PC-9 (cell line): Measurements from ENCODE around the gene PAK4. TPM values are rescaled to one million over a fixed set of nuclear protein-coding genes. Genes with fewer than 3 reads are reported as not detected.

Experiments
- BruUV-seq: library from RNA; stranded (reverse); fragments of 400-500 nt; replicated peaks from 2 replicates; lab custom pipeline; 2021; lab: Mats Ljungman, UMichigan
- CTCF ChIA-PET: fragments of 300-600 bp; sonication (Branson Sonifier 250); formaldehyde crosslinking; loops from one replicate; lab custom pipeline; 2022; ENCODE audit warnings: antibody characterized with exemption; lab: Charles Lee
- POLR2A ChIA-PET: fragments of 300-600 bp; sonication (Branson Sonifier 250); formaldehyde crosslinking; loops from one replicate; lab custom pipeline; 2022; ENCODE audit warnings: antibody characterized with exemption; ENCODE audit not compliant: unreplicated experiment; lab: Charles Lee
- DNase-seq, 2 experiments: peaks; one replicate each; pipeline versions ENCODE4 v3.0.0 to v3.0.0-alpha.2; 2015 to 2022; ENCODE audit warnings: mixed read lengths in 1 of 2
- H2AFZ ChIP-seq: fragments of 200-600 bp; sonication (generic); 2 replicates; pipeline ENCODE4 v1.8.1; 2017; ENCODE audit warnings: antibody characterized with exemption
- H3F3A ChIP-seq: fragments of 200-600 bp; sonication (generic); 2 replicates; pipeline ENCODE4 v1.8.1; 2017; ENCODE audit warnings: antibody characterized with exemption, mild to moderate bottlenecking, low read depth; ENCODE audit not compliant: insufficient read depth
- H3K27ac ChIP-seq: fragments of 200-600 bp; sonication (generic); 2 replicates; pipeline ENCODE4 v1.6.1; 2016; ENCODE audit warnings: mixed run types
- H3K27me3 ChIP-seq: fragments of 200-600 bp; sonication (generic); 2 replicates; pipeline ENCODE4 v1.6.1; 2016; ENCODE audit warnings: low read depth, mixed run types; ENCODE audit not compliant: insufficient read depth
- H3K36me3 ChIP-seq: fragments of 200-600 bp; sonication (generic); 2 replicates; pipeline ENCODE4 v1.6.1; 2016; ENCODE audit warnings: low read depth, mixed run types
- H3K4me1 ChIP-seq: fragments of 200-600 bp; sonication (generic); replicated peaks from 2 replicates; pipeline ENCODE4 v1.6.1; 2016; ENCODE audit warnings: mixed run types; ENCODE audit not compliant: insufficient read depth
- H3K4me2 ChIP-seq: fragments of 200-600 bp; sonication (generic); 2 replicates; pipeline ENCODE4 v1.6.1; 2017; ENCODE audit warnings: mixed run types
- H3K4me3 ChIP-seq: fragments of 200-600 bp; sonication (generic); 2 replicates; pipeline ENCODE4 v1.6.1; 2016; ENCODE audit warnings: mixed run types
- H3K79me2 ChIP-seq: fragments of 200-600 bp; sonication (generic); 2 replicates; pipeline ENCODE4 v1.6.1; 2017; ENCODE audit warnings: low read depth, mixed run types
- H3K9me2 ChIP-seq: fragments of 200-600 bp; sonication (generic); 2 replicates; pipeline ENCODE4 v1.8.1; 2017; ENCODE audit warnings: mild to moderate bottlenecking; ENCODE audit not compliant: insufficient read depth
- H3K9me3 ChIP-seq: fragments of 200-600 bp; sonication (generic); 2 replicates; pipeline ENCODE4 v1.8.1; 2016; ENCODE audit warnings: low read depth; ENCODE audit not compliant: insufficient read depth
- H4K20me1 ChIP-seq: fragments of 200-600 bp; sonication (generic); 2 replicates; pipeline ENCODE4 v1.8.1; 2017; ENCODE audit not compliant: insufficient read depth
- CTCF ChIP-seq: fragments of 200-600 bp; sonication (generic); conservative IDR thresholded peaks from 2 replicates; pipeline ENCODE4 v1.6.1; 2017; ENCODE audit warnings: mixed run types, antibody characterized with exemption, mild to moderate bottlenecking, moderate library complexity
- EZH2 ChIP-seq: fragments of 200-600 bp; sonication (generic); IDR thresholded peaks from 2 replicates; pipeline ENCODE4 v1.8.0; 2017; ENCODE audit warnings: antibody characterized with exemption, low read depth
- intact Hi-C: fragments of 100-400 bp; cut with micrococcal nuclease; formaldehyde crosslinking; loops from one replicate; pipeline ENCODE4 v1.10.0; 2022; ENCODE audit not compliant: unreplicated experiment
- total RNA-seq: library from RNA; stranded (reverse); gene quantifications from 2 replicates; pipeline ENCODE4 v1.2.3, GENCODE V29; 2021

PAK4 gene
- total RNA-seq, 1 experiment from 2014 or later, result 77.8 TPM

- no peaks in the 10 kb centered on the region for H3K9me3 ChIP-seq
- no peak for DNase-seq
- no peaks in the 10 kb centered on the region for H3K9me2 ChIP-seq
- CTCF ChIA-PET, result no interaction called here
- H3F3A ChIP-seq, result no peaks in the 10 kb centered on the region
- H3K36me3 ChIP-seq, result no peaks in the 10 kb centered on the region
- 0 out of 2 replicates have a peak, but pooled peaks cover 10% of the 10 kb centered on the region for H4K20me1 ChIP-seq
- POLR2A ChIA-PET, result no interaction called here
- no peak overlapping the region for H2AFZ ChIP-seq
- no peak overlapping the region for H3K4me3 ChIP-seq
- no peak for TF ChIP-seq CTCF
- no peak for TF ChIP-seq EZH2
- H3K27me3 ChIP-seq, result no peaks in the 10 kb centered on the region
- no peak overlapping the region for H3K27ac ChIP-seq
- H3K4me2 ChIP-seq, result no peak overlapping the region
- TSS peak; percentile 22 for BruUV-seq
- peaks cover 4% of the 10 kb centered on the region for H3K79me2 ChIP-seq
- no peaks in the 10 kb centered on the region for H3K4me1 ChIP-seq
- intact Hi-C loops, result no loop called here
Measured at GRCh38 chr19:39173502-39173991, 48.0 kb downstream of the PAK4 start.

GRCh38 chr19:39174142-39174541 lies 48.6 kb downstream of the PAK4 start:
- Histone ChIP-seq H4K20me1 (0 out of 2 replicates have a peak, but pooled peaks cover 4% of the 10 kb centered on the region), H3K4me1 (no peaks in the 10 kb centered on the region), H3K27me3 (no peaks in the 10 kb centered on the region), H3K36me3 (no peaks in the 10 kb centered on the region), H3K4me2 (no peak overlapping the region), H3K79me2 (no peaks in the 10 kb centered on the region), H3F3A (no peaks in the 10 kb centered on the region), H2AFZ (no peak overlapping the region), H3K4me3 (no peak overlapping the region), H3K9me2 (no peaks in the 10 kb centered on the region), H3K9me3 (no peaks in the 10 kb centered on the region), H3K27ac (no peak overlapping the region)
- BruUV-seq, result no TSS peak
- TF ChIP-seq CTCF (no peak), EZH2 (no peak)
- intact Hi-C loops, result no loop called here
- no peak for DNase-seq
- ChIA-PET POLR2A (no interaction called here), CTCF (no interaction called here)

GRCh38 chr19:39174558-39175544 lies 49.3 kb downstream of the PAK4 start:
- Histone ChIP-seq H3K4me1 (no peaks in the 10 kb centered on the region), H3K36me3 (no peaks in the 10 kb centered on the region), H3K27ac (no peak overlapping the region), H3K4me2 (no peak overlapping the region), H3F3A (no peaks in the 10 kb centered on the region), H3K79me2 (no peaks in the 10 kb centered on the region), H3K9me2 (no peaks in the 10 kb centered on the region), H3K27me3 (no peaks in the 10 kb centered on the region), H3K9me3 (no peaks in the 10 kb centered on the region), H3K4me3 (no peak overlapping the region), H4K20me1 (0 out of 2 replicates have a peak, but pooled peaks cover 4% of the 10 kb centered on the region), H2AFZ (no peak overlapping the region)
- no TSS peak for BruUV-seq
- intact Hi-C loops, result no loop called here
- DNase-seq, result no peak
- ChIA-PET CTCF (no interaction called here), POLR2A (no interaction called here)
- TF ChIP-seq CTCF (no peak), EZH2 (no peak)
